HL-60 (cell line): Measurements from ENCODE around the gene AKR1C4.
"Not testable (repeated sequence)": the region's sequence is repeated elsewhere in the genome, so short reads cannot be mapped to it uniquely, and the experiment has no call there.

Experiments
- DNase-seq, 2 experiments: peaks; one replicate each; pipeline ENCODE4 v3.0.0-alpha.2; 2010 to 2020; ENCODE audit warnings: low read depth in 1 of 2, low spot score in 1 of 2
- H3K27ac ChIP-seq: fragments of 250-450 bp; sonication (Bioruptor Pico); replicated peaks from 2 replicates; pipeline ENCODE4 v1.5.1; 2020; ENCODE audit warnings: mild to moderate bottlenecking, moderate library complexity
- H3K27me3 ChIP-seq: fragments of 250-450 bp; sonication (Bioruptor Pico); 2 replicates; pipeline ENCODE4 v1.5.1; 2021; ENCODE audit warnings: mild to moderate bottlenecking, moderate library complexity; ENCODE audit not compliant: insufficient read depth, poor library complexity, severe bottlenecking
- H3K4me3 ChIP-seq: replicated peaks from 2 replicates; pipeline ENCODE4 v1.5.1; 2011; ENCODE audit warnings: mild to moderate bottlenecking, control low read depth, low read length; ENCODE audit not compliant: insufficient read depth
- CTCF ChIP-seq: IDR thresholded peaks from one replicate; pipeline ENCODE4 v1.5.1; 2011; ENCODE audit warnings: low read length, control low read depth, inconsistent platforms; ENCODE audit not compliant: insufficient read depth
- GABPA ChIP-seq: IDR thresholded peaks from 2 replicates; pipeline ENCODE4 v1.6.1; 2012; ENCODE audit warnings: low read depth
- POLR2AphosphoS5 ChIP-seq: IDR thresholded peaks from 2 replicates; pipeline ENCODE4 v1.6.1; 2012; ENCODE audit warnings: low read depth
- SPI1 ChIP-seq: IDR thresholded peaks from 2 replicates; pipeline ENCODE4 v1.6.1; 2012; ENCODE audit warnings: low read depth, mild to moderate bottlenecking, borderline replicate concordance
- TF ChIP-seq, protein P1 (sequence below): IDR thresholded peaks from 2 replicates; pipeline ENCODE4 v1.6.1; 2012; ENCODE audit warnings: low read depth; ENCODE audit not compliant: insufficient replicate concordance

AKR1C4 gene

GRCh38 chr10:5254488-5254887, 57.9 kb downstream of the AKR1C4 start:
- TF ChIP-seq POLR2AphosphoS5 (no peak), GABPA (no peak), SPI1 (no peak), CTCF (no peak)
- TF ChIP-seq, protein P1, sequence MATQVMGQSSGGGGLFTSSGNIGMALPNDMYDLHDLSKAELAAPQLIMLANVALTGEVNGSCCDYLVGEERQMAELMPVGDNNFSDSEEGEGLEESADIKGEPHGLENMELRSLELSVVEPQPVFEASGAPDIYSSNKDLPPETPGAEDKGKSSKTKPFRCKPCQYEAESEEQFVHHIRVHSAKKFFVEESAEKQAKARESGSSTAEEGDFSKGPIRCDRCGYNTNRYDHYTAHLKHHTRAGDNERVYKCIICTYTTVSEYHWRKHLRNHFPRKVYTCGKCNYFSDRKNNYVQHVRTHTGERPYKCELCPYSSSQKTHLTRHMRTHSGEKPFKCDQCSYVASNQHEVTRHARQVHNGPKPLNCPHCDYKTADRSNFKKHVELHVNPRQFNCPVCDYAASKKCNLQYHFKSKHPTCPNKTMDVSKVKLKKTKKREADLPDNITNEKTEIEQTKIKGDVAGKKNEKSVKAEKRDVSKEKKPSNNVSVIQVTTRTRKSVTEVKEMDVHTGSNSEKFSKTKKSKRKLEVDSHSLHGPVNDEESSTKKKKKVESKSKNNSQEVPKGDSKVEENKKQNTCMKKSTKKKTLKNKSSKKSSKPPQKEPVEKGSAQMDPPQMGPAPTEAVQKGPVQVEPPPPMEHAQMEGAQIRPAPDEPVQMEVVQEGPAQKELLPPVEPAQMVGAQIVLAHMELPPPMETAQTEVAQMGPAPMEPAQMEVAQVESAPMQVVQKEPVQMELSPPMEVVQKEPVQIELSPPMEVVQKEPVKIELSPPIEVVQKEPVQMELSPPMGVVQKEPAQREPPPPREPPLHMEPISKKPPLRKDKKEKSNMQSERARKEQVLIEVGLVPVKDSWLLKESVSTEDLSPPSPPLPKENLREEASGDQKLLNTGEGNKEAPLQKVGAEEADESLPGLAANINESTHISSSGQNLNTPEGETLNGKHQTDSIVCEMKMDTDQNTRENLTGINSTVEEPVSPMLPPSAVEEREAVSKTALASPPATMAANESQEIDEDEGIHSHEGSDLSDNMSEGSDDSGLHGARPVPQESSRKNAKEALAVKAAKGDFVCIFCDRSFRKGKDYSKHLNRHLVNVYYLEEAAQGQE, result no peak
- Histone ChIP-seq H3K4me3 (no peak overlapping the region), H3K27me3 (no peaks in the 10 kb centered on the region), H3K27ac (no peak overlapping the region)
- no peak for DNase-seq

DNA sequence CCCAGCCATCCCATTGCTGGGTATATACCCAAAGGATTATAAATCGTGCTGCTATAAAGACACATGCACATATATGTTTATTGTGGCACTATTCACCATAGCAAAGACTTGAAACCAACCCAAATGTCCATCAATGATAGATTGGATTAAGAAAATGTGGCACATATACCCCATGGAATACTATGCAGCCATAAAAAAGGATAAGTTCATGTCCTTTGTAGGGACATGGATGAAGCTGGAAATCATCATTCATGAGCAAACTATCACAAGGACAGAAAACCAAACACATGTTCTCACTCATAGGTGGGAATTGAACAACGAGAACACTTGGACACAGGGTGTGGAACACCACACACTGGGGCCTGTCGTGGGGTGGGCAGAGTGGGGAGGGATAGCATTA, 61.1 kb downstream of the AKR1C4 start:
- H3K27ac ChIP-seq, H3K4me3 ChIP-seq, DNase-seq, H3K27me3 ChIP-seq: not testable (repeated sequence)

DNA sequence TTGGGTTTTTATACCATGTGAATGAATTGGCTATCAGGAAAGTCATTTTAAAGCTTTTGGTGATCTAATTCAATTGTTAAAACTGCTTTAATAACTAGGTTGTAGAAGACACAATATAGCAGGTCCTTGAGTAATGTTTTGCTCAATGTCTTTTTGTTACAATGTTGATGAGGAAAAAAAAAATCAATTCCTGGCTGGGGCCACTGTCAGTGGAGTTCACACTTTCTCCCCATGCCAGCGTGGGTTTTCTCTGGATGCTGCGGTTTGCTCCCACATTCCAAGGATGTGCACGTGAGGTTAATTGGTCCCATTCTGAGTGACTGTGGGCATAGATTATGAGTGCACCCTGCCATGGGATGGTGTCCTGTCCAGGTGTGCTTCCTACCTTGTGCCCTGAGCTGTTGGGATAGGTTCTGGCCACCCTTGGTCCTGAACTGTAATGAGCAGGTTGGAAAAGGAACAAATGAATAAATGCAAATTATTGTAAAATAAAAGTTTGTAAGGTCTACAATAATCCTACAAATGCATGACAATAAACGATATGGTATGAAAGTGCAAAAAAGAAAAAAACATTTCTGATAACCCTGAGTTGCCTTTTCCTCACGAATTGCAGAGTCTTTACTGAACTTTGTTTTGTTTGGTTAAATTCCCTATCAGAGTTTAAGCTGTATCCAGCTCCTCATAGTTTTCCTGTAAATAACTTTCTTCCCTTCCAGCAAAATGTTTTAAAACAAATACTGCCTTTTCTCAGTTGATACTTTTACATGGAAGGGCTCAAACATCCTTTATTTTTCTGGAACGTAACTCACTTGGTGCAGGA, 62.7 kb downstream of the AKR1C4 start:
- Histone ChIP-seq H3K27ac (no peak overlapping the region), H3K4me3 (no peak overlapping the region), H3K27me3 (no peaks in the 10 kb centered on the region)
- no peak for TF ChIP-seq CTCF
- TF ChIP-seq SPI1, result no peak
- TF ChIP-seq, protein P1, result no peak
- TF ChIP-seq GABPA, result no peak
- no peak for TF ChIP-seq POLR2AphosphoS5
- DNase-seq, result no peak

DNA sequence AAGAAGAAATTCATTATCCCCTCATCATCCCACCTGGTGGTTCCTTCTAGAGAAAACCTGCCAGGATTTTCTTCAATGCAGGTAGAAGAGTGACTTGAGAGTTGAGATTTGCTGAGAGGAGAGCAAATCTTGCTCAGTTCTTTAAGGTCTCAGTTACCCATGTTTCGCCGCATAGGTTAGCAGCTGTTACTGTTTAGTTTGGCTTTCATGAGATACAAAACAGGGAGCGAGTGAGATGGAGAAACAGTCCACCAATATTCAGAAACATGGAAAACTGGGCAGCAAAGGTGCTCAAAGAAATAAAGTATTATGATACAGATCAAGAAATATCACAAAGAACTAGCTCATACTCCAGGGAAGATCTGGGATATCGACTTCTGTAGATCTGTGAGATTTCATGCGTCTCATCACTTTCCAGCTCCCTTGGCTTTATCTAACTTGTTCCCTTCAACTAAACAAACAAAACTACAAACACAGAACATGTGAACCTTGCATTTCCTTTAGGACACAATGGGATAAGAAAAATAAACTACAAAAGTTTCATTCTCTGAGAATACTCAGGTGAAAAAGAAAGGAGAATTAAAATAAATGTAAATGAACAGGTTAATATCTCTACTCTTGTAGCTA, 63.4 kb downstream of the AKR1C4 start:
- H3K27ac ChIP-seq, result no peak overlapping the region
- TF ChIP-seq POLR2AphosphoS5 (no peak), GABPA (no peak), CTCF (no peak), SPI1 (no peak)
- TF ChIP-seq, protein P1, result no peak
- H3K27me3 ChIP-seq, result no peaks in the 10 kb centered on the region
- H3K4me3 ChIP-seq, result no peak overlapping the region
- DNase-seq, result no peak
